Measurements from ENCODE around the gene ZNF33B.

Gene ZNF33B

DNA sequence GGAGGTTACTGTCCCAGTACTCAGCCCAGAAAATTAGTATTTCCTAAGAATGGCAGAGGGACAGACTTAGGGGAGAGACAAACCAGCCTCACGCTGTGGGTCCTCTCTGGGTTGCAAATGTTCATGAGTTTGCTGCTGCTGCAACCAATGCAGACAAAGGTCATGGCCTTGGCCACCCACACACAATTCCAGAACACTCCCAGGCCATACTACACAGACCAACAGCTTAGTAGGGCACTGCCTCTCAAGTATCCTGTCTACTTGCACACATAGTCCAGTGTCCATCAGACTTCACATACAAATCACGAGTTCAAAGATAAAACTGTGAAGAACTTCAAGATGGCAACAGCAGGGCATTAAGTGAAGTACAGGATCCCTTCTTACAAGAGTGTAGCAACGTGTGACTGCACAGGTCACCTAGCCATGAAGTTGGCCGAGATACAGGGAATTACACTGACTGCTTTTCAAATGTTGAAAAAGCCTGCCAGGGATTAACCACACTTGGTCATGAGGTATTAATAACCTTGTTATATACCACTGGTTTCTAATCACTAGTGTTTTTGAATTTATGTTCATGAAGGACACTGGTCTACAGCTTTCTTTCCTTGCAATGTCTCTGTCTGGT lies 40.0 kb downstream of the ZNF33B start:
- TF ChIP-seq, protein P1, sequence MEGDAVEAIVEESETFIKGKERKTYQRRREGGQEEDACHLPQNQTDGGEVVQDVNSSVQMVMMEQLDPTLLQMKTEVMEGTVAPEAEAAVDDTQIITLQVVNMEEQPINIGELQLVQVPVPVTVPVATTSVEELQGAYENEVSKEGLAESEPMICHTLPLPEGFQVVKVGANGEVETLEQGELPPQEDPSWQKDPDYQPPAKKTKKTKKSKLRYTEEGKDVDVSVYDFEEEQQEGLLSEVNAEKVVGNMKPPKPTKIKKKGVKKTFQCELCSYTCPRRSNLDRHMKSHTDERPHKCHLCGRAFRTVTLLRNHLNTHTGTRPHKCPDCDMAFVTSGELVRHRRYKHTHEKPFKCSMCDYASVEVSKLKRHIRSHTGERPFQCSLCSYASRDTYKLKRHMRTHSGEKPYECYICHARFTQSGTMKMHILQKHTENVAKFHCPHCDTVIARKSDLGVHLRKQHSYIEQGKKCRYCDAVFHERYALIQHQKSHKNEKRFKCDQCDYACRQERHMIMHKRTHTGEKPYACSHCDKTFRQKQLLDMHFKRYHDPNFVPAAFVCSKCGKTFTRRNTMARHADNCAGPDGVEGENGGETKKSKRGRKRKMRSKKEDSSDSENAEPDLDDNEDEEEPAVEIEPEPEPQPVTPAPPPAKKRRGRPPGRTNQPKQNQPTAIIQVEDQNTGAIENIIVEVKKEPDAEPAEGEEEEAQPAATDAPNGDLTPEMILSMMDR (IDR thresholded peaks at IDR 0.05; ENCODE audit: insufficient read depth, low read length, poor library complexity, severe bottlenecking) = no peak
- no peak for DNase-seq (ENCODE audit: extremely low read depth, insufficient read length)
- no peaks in the 10 kb centered on the region; the same call in 1 of the 2 replicates for H3K36me3 ChIP-seq (ENCODE audit: control insufficient read depth, insufficient read depth, low read length)
- no peak overlapping the region for H3K4me3 ChIP-seq (replicated peaks; ENCODE audit: low read depth, low read length)
- H3K27me3 ChIP-seq (replicated peaks; ENCODE audit: control insufficient read depth, insufficient read depth, low read length) = no peaks in the 10 kb centered on the region

DNA sequence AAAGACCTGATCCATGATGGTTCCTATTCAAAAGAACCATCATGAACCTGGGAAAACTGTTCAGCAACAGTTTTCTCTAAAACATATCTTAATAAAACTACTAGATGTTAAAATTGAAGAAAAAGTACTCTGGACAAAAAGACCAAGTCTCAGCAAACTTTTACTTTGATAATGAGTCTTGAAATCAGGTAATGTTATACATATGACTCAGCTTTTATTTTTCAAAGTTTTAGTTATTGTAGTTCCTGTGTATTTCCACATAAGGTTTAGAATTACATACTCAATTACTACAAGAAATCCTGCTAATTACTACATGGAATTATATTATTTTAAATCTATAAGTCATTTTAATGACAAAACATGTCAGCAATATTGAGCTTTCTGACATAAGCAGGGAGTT lies 42.2 kb downstream of the ZNF33B start:
- TF ChIP-seq, protein P1 (IDR thresholded peaks at IDR 0.05; ENCODE audit: insufficient read depth, low read length, poor library complexity, severe bottlenecking) = no peak
- no peak for DNase-seq (ENCODE audit: extremely low read depth, insufficient read length)
- no peaks in the 10 kb centered on the region for H3K27me3 ChIP-seq (replicated peaks; ENCODE audit: control insufficient read depth, insufficient read depth, low read length)
- peaks cover 2% of the 10 kb centered on the region for H3K36me3 ChIP-seq (ENCODE audit: control insufficient read depth, insufficient read depth, low read length)
- no peak overlapping the region for H3K4me3 ChIP-seq (replicated peaks; ENCODE audit: low read depth, low read length)

DNA sequence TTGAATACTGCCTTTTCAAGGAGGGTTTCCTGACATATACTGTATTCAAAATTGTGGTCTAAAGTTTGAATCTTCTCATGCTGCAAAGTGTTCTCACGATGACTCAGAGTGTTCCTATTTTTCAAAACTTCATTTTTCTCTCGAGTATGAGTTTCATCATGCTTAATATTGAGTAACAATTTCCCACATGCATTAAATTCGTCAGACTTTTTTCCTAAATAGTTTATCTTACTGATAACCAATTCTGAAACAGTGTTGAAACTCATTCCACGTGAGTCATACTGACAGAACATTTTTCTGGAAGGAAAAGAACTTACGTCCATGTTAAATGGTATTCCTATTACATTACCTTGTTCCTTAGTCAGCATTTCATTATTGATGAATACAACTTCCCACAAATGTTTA lies 44.1 kb downstream of the ZNF33B start:
- Histone ChIP-seq H3K4me3 (replicated peaks; ENCODE audit: low read depth, low read length) (no peak overlapping the region), H3K27me3 (replicated peaks; ENCODE audit: control insufficient read depth, insufficient read depth, low read length) (no peaks in the 10 kb centered on the region), H3K36me3 (ENCODE audit: control insufficient read depth, insufficient read depth, low read length) (peaks cover 2% of the 10 kb centered on the region)
- TF ChIP-seq, protein P1 (IDR thresholded peaks at IDR 0.05; ENCODE audit: insufficient read depth, low read length, poor library complexity, severe bottlenecking) = no peak
- DNase-seq (ENCODE audit: extremely low read depth, insufficient read length) = no peak

DNA sequence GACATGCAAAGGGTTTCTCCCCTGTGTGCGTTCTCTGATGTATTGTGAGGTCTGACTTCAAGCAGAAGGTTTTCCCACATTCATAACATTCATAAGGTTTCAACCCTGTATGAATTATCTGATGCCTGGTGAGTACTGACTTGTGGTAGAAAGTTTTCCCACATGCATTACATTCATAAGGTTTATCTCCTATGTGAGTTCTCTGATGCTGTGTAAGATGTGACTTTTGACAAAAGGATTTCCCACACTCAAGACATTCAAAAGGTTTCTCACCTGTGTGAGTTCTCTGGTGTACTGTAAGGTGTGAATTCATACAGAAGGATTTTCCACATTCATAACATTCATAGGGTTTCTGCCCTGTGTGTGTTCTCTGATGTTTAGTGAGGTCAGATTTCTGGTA lies 45.1 kb downstream of the ZNF33B start:
- Histone ChIP-seq H3K4me3 (replicated peaks; ENCODE audit: low read depth, low read length) (no peak overlapping the region), H3K27me3 (replicated peaks; ENCODE audit: control insufficient read depth, insufficient read depth, low read length) (no peaks in the 10 kb centered on the region), H3K36me3 (ENCODE audit: control insufficient read depth, insufficient read depth, low read length) (peaks cover 2% of the 10 kb centered on the region)
- DNase-seq (ENCODE audit: extremely low read depth, insufficient read length) = no peak
- TF ChIP-seq, protein P1 (IDR thresholded peaks at IDR 0.05; ENCODE audit: insufficient read depth, low read length, poor library complexity, severe bottlenecking) = no peak

DNA sequence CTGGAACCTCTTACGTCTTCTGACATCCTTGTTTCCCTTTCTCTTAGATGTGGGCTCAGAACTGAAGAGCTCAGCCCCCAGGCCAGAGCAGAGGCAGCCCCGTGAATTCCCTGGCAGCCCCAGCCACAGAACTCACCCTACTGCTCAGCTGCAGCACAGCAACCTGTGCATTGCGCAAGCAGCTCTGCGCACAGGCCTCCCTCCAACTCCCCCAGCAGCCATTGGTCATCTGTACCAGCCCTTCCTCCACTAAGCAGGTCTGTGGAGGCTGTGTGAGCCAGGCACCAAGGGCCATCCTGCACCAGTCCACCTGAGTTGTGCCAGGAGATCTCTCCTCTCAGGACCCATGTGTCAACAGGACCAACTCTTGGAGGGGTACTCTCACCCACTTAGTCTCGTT lies 54.5 kb downstream of the ZNF33B start:
- no peak for DNase-seq (ENCODE audit: extremely low read depth, insufficient read length)
- TF ChIP-seq, protein P1 (IDR thresholded peaks at IDR 0.05; ENCODE audit: insufficient read depth, low read length, poor library complexity, severe bottlenecking) = no peak
- Histone ChIP-seq H3K36me3 (ENCODE audit: control insufficient read depth, insufficient read depth, low read length) (no peaks in the 10 kb centered on the region), H3K27me3 (replicated peaks; ENCODE audit: control insufficient read depth, insufficient read depth, low read length) (no peaks in the 10 kb centered on the region), H3K4me3 (replicated peaks; ENCODE audit: low read depth, low read length) (no peak overlapping the region)

DNA sequence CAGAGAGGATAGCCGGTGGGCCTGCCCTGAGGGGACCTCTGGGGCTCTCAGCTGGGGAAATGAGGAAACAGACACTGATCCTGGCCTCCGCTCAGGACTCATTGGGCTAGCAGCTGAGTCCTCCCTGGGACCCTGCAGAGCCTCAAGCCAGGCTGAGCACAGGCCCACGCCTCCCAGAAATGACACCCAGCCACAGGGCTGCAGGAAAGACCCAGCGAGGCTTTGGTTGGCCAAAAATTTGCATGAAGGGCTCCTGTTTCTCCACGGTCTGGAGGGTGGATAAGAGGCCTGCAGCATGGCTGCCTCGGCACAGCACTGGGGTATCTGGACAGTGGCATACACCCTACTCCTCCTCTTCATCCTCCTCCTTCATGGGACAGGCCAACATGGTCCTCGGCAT lies 60.4 kb downstream of the ZNF33B start:
- no peak overlapping the region for H3K4me3 ChIP-seq (replicated peaks; ENCODE audit: low read depth, low read length)
- no peaks in the 10 kb centered on the region for H3K27me3 ChIP-seq (replicated peaks; ENCODE audit: control insufficient read depth, insufficient read depth, low read length)
- TF ChIP-seq, protein P1 (IDR thresholded peaks at IDR 0.05; ENCODE audit: insufficient read depth, low read length, poor library complexity, severe bottlenecking) = no peak
- H3K36me3 ChIP-seq (ENCODE audit: control insufficient read depth, insufficient read depth, low read length) = no peaks in the 10 kb centered on the region
- DNase-seq (ENCODE audit: extremely low read depth, insufficient read length) = no peak

Measured in GM06990 (cell line).